ENCODE results near the gene MAML3.

Gene MAML3

DNA sequence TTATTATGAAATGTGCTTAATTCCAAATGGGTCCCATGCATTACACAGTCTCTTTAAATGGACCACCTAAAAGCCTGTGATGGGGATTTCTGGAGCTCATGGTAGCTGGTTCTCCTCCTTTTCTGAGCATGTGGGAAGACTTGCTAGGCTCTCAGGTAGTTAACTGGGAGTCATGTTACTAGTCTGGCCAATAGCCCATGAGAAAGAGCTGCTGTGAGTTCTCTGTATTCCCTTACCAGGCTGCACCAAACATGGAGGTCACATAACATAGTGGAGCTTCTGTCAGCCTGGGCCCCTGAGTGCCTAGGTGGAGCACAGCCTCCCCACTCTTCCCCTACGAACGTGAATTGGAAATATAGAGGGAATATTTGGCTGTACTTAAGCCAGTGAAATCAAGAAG, 198.4 kb downstream of the MAML3 start:
- no peak for TF ChIP-seq GATA2 (IDR thresholded peaks at IDR 0.05; ENCODE audit: low read depth, low read length)
- TF ChIP-seq GATA3 (IDR thresholded peaks at IDR 0.05; ENCODE audit: low read depth, low read length), result no peak

- TF ChIP-seq GATA3 (IDR thresholded peaks at IDR 0.05; ENCODE audit: low read depth, low read length) (no peak), GATA2 (IDR thresholded peaks at IDR 0.05; ENCODE audit: low read depth, low read length) (no peak)
Observed at GRCh38 chr4:139954512-139954911, 199.5 kb downstream of the MAML3 start.

DNA sequence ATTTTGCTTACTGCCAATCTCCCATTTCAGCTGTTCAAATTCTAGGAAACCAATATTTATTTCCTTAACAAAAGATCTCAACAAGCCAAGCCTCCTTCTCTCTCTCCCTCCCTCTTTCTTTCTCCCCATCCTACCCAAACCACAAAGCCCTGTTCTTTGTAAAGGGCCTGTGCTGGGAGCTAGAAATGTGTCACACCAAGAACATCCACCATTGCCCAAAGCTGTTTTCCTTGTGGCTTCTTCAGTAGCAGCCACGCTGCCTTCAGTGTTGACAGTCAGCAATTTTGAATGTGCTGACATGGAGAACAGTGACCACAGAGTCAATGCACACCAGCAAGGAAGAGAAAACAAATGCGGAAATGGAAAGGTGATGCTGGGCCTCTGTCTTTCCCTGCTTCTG, 203.0 kb downstream of the MAML3 start:
- no peak for TF ChIP-seq GATA2 (IDR thresholded peaks at IDR 0.05; ENCODE audit: low read depth, low read length)

DNA sequence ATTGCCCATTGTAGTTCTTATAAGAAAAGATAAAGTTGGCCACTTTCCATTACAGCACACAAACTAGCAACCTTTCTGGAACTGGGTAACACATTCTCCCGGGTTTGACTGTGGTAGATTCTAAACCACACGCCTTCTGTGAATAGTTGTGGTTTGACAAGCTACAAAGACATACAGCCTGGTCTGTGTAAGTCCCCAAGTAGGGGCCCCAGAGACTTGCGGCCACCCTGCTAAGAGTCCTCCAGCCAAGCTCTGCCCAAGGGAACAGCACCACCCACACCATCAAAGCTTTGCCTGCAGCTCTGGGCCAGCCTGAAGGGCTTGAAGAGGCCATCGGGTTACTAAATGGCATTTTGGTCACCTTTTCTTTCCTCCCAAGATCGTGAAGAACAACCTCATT, 203.4 kb downstream of the MAML3 start:
- no peak for TF ChIP-seq GATA3 (IDR thresholded peaks at IDR 0.05; ENCODE audit: low read depth, low read length)
- TF ChIP-seq GATA2 (IDR thresholded peaks at IDR 0.05; ENCODE audit: low read depth, low read length), result no peak

DNA sequence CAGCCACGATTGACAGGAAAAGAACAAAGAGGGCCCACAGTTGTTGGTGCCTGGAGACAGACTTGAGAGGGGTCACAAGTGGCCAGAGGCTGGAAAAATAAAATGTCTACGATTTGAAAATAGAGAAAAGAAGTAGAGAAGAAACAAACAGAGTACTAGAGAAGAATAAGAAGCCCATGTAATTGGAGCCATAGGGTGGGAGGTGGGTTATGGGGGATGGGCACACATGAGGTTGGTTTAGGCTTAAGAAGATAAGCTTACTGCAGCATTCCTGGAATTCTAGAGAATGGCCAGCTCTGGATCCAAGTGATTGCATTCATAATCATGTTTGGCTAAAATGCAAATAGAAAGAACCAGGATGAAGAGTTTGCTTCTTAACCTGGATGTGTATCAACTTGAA, 210.7 kb downstream of the MAML3 start:
- peak; percentile 61 for TF ChIP-seq GATA2 (IDR thresholded peaks at IDR 0.05; ENCODE audit: low read depth, low read length)
- TF ChIP-seq GATA3 (IDR thresholded peaks at IDR 0.05; ENCODE audit: low read depth, low read length), result no peak

GRCh38 chr4:139942241-139942640, 211.7 kb downstream of the MAML3 start:
- TF ChIP-seq GATA3 (IDR thresholded peaks at IDR 0.05; ENCODE audit: low read depth, low read length) (peak; percentile 85), GATA2 (IDR thresholded peaks at IDR 0.05; ENCODE audit: low read depth, low read length) (peak; percentile 95)

- TF ChIP-seq GATA3 (IDR thresholded peaks at IDR 0.05; ENCODE audit: low read depth, low read length) (no peak), GATA2 (IDR thresholded peaks at IDR 0.05; ENCODE audit: low read depth, low read length) (no peak)
Observed at GRCh38 chr4:139940600-139940999, 213.4 kb downstream of the MAML3 start.

GRCh38 chr4:139938414-139938813, 215.6 kb downstream of the MAML3 start:
- no peak for TF ChIP-seq GATA2 (IDR thresholded peaks at IDR 0.05; ENCODE audit: low read depth, low read length)

- peak; percentile 75 for TF ChIP-seq GATA2 (IDR thresholded peaks at IDR 0.05; ENCODE audit: low read depth, low read length)
- peak; percentile 80 for TF ChIP-seq GATA3 (IDR thresholded peaks at IDR 0.05; ENCODE audit: low read depth, low read length)
Observed at GRCh38 chr4:139935911-139936310, 218.1 kb downstream of the MAML3 start.

DNA sequence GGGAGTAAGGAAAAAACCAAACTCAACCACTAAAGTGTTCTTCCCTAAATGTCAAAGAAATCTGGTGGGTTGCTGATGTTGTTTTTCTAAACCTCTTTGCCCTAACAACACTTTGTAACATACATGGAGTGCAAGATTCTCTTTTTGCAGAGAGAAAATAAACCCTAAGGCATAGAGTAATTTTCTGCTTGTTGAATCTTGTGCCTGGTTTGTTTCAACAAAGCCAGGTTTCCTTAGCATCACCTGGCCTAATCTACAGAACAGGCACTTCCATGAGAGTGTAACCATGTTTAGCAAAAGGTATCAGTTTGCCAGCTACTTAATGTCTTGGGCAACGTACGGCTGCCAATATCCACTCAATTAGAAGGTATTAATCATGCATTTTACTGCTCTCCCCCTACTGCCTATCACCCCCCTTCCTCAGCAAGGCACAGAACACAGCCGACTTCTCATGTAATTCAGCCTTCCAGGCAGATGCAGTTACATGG, 219.2 kb downstream of the MAML3 start:
- TF ChIP-seq GATA2 (IDR thresholded peaks at IDR 0.05; ENCODE audit: low read depth, low read length) (peak; percentile 29; the same call in 1 of the 2 replicates), GATA3 (IDR thresholded peaks at IDR 0.05; ENCODE audit: low read depth, low read length) (no peak)

DNA sequence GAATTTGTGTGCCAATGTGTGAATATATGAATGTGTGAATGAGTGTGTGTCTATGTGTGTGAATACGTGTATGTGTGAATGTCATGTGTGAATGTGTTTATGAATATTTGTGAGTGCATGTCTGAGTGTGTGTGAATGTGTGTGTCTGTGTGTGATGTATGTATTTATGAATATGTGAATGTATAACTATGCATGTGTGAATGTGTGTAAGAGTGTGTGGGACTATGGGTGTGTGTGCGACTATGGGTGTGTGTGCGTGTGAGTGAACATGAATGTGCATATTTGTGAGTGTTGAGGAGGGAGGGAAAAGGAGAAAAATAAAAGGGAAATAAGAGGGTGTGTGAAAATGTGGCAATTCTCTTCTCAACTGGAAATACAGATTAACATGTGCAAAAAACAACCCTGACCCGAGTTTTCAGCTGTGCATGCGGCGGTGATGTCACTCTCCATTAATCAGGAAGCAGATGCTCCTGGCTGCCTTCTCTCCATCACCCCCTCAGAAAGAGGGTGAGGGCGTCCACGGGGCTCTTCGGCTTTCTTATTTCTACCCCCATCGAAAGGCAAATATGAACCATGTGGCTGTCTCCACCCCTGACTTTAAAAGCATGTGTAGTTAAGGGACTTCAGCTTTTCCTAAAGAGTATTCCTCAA, 219.8 kb downstream of the MAML3 start:
- TF ChIP-seq GATA2 (IDR thresholded peaks at IDR 0.05; ENCODE audit: low read depth, low read length) (no peak), GATA3 (IDR thresholded peaks at IDR 0.05; ENCODE audit: low read depth, low read length) (no peak)

GRCh38 chr4:139933541-139933940, 220.4 kb downstream of the MAML3 start:
- TF ChIP-seq GATA3 (IDR thresholded peaks at IDR 0.05; ENCODE audit: low read depth, low read length) (no peak), GATA2 (IDR thresholded peaks at IDR 0.05; ENCODE audit: low read depth, low read length) (no peak)

DNA sequence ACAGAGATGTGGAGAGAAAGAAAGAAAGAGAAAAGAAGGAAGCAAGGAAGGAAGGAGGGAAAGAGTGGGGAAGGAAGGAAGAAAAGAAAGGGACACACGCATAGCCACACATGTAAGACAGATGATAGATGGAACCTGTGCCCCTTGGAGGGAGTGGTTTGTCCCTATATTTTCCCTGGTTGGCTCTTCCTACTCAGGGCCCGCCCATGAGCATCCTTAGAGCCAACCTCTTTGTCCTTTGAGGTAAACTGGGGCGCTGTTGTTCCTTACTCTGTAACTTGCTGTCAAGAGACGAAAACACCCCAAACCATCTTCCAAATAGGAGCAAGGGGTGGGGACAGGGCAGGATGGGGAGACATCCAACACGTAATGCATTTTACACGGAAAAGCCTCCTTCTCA, 220.9 kb downstream of the MAML3 start:
- no peak for TF ChIP-seq GATA2 (IDR thresholded peaks at IDR 0.05; ENCODE audit: low read depth, low read length)
- TF ChIP-seq GATA3 (IDR thresholded peaks at IDR 0.05; ENCODE audit: low read depth, low read length), result no peak

DNA sequence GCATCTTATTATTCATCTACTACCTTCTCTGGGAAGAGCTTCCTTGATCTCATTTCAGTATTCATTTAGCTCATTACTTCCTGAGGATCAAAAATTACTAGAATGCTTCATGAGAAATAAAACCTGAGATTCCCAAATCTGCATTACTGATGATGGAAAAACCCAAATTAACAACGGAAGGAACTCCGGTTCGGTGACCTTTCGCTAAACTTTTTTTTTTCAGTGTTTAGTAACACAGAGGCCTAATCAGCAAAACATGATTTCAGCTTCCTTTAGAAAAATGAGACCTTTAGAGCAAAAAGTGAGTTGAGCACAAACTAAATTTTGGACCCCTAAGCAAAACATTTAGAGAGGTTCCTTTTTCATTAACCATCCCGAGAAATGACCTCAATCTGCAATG, 229.2 kb downstream of the MAML3 start:
- TF ChIP-seq GATA2 (IDR thresholded peaks at IDR 0.05; ENCODE audit: low read depth, low read length) (no peak), GATA3 (IDR thresholded peaks at IDR 0.05; ENCODE audit: low read depth, low read length) (no peak)

DNA sequence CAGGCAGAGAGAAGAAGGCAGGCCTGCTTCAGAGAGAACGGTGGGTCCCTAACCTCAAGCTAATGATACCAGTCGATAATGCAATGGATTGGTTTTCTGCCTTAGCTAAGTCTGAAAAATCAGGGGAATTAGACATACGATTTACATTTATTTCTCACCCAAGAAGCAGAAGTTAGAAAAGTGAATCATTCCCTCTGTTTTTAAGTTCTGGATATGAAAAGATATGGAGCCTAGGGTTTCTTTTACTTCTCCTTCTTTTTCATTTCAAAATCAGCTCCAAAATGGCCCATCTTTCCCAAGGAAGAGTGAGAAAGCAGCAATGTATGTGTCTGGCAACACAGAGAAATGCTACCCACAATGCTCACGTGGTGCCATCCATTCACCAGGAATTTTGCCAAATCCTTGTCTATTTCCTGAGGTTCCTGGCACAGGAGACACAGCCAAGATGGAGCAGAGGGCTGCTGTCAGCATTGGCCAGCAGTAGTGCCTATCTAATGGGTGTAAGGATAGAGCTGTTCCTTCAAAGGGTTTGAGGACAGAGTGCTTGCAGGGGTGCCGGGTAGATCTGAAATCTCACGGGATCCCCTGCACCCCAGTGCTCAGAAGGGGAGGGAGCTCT, 231.5 kb downstream of the MAML3 start:
- TF ChIP-seq GATA3 (IDR thresholded peaks at IDR 0.05; ENCODE audit: low read depth, low read length) (no peak), GATA2 (IDR thresholded peaks at IDR 0.05; ENCODE audit: low read depth, low read length) (no peak)
